ENCODE measurements around the gene GPAT3.

GRCh38 chr4:83574247-83574646 is 38.3 kb downstream of the GPAT3 start:
- TF ChIP-seq CTCF (IDR thresholded peaks at IDR 0.05) (no peak), POLR2A (IDR thresholded peaks at IDR 0.05) (no peak)

All from body of pancreas (tissue), 4 donors.